Inflammatory macrophage treated with lipopolysaccharide for 4 hours (primary cell): Measurements from ENCODE around the gene SLC7A5.
"Not testable (repeated sequence)": the region's sequence is repeated elsewhere in the genome, so short reads cannot be mapped to it uniquely, and the experiment has no call there.

Experiments
- DNase-seq: peaks from one replicate; pipeline ENCODE4 v3.0.0-alpha.2; 2020

Gene SLC7A5

GRCh38 chr16:87819282-87819681, 50.0 kb downstream of the SLC7A5 start:
- DNase-seq, result no peak

DNA sequence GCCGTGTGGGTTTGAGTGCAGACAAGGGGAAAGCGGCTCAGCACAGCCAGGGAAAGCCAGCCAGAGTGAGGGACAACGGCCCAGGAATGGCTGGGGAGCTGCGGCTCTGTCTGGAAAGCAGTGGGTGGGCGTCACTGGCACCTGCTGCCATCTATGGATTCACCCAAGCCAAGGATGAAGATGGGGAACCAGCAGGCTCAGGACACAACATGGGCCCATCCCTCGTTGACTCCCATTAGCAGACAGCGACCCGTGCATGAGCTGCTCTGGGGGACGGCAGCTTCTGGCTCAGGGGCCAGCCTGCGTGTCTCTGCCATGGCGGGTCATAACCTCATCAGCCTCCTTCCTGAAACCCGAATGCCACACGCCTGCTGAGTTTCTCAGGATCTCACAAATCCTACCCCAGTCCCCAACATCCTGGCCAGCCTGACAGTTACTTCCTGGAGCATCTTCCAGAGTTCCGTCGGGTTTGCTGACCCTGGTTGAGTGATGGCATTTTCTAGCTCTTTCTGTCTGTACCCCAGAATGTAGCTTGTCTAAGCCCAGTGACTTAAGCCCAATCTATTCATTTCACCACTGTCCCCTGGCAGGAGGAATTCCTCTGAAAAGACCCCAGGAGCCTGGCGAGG, 50.7 kb downstream of the SLC7A5 start:
- no peak for DNase-seq

DNA sequence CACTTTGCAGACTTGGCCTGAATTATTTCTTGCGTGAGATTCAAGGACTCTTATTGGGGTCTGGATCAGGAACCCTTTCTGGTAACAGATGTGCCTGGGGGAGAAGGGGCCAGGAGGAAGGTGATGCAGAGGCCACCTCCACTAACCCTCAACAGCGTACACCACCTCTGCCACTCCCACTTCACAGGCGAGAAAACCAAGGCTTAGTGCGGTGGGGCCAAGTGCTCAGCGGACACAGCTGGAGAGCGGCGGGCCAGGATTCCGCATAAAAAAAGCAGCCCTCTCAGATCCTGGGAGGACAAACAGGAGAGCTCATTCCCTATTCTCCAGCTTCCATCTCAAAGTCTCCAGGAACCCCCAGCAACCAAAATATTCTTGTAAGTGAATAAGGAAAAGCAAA, 51.4 kb downstream of the SLC7A5 start:
- no peak for DNase-seq

GRCh38 chr16:87817370-87817769, 51.9 kb downstream of the SLC7A5 start:
- DNase-seq, result not testable (repeated sequence)

DNA sequence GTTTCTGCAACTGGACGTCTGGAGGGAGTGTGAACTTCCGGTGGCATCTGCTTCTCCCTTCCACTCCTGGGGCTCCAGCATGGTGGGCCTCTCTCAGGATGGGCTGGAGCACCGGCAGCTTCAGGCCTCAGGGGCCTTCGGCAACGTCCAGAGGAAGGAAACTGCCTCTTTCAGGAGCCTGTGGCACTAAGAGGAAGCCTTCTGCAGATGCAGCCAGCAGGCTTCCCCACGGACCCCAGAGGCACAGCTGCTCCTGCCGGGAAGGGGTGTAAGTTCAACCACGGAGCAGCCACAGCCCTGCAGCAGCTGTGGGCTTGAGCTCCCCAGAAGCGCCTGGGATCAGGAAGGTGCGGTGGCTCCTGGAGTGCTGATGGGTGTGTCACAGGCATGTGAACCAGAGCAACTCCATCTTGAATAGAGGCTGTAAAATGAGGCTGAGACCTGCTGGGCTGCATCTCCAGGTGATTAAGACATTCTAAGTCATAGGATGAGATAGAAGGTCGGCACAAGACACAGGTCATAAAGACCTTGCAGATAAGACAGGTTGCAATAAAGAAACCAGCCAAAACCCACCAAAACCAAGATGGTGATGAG, 52.7 kb downstream of the SLC7A5 start:
- DNase-seq, result no peak

GRCh38 chr16:87815567-87815966, 53.7 kb downstream of the SLC7A5 start:
- DNase-seq, result no peak

DNA sequence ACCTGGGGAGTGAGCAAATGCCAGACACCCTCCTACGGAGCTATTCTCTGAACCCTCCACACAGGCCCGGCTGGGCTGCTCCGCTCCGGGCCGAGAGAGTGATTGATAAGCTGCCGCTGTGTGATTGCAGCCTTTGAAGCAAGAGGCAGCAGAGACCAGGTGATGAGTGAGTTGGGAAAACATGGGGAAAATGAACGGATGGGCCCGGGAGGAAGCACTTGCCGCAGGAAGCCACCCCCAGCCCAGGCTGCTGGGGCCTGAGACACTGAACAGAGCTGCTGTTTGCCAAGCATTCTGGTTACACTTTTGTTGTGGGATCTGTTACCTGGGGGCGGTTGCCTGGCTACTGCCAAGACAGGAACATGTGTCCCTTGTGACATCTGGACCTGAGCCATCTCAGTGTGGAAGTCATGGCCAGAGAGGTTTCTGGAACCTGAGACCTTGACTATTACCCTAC, 57.1 kb downstream of the SLC7A5 start:
- DNase-seq, result no peak

DNA sequence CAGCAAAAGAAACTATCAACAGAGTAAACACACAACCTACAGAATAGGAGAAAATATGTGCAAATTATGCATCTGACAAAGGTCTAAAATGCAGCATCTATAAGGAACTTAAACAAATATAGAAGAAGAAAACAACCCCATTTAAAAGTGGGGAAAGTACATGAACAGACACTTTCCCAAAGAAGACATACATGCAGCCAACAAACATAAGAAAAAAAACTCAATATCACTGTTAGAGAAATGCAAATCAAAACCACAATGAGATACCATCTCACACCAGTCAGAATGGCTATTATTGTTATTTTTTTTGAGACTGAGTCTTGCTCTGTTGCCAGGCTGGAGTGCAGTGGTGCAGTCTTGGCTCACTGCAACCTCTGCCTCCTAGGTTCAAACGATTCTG, 57.9 kb downstream of the SLC7A5 start:
- DNase-seq, result not testable (repeated sequence)

GRCh38 chr16:87809150-87809902, 60.0 kb downstream of the SLC7A5 start:
- DNase-seq, result no peak

GRCh38 chr16:87808108-87808507, 61.2 kb downstream of the SLC7A5 start:
- no peak for DNase-seq

- peak; percentile 71 for DNase-seq
Observed at GRCh38 chr16:87806641-87807546, 62.4 kb downstream of the SLC7A5 start.

DNA sequence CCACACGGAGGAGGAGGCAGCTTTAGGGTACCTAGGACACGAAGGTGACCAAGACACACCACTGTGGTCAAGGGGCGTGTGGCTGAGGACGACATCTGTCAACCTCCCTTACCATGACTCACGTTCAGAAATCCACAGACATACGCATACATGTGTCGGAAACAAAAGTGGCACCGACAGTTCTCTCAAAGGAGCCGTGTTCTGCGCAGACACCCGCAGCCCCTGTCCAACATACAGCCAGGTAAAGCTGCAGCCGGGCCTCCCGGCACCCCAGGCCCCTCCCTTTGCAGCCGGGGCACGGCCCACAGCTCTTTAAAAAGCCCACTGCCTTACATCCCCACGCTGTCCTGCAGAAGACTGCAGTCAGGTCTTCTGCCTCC, 63.1 kb downstream of the SLC7A5 start:
- no peak for DNase-seq

GRCh38 chr16:87803385-87803784, 65.9 kb downstream of the SLC7A5 start:
- DNase-seq, result no peak

DNA sequence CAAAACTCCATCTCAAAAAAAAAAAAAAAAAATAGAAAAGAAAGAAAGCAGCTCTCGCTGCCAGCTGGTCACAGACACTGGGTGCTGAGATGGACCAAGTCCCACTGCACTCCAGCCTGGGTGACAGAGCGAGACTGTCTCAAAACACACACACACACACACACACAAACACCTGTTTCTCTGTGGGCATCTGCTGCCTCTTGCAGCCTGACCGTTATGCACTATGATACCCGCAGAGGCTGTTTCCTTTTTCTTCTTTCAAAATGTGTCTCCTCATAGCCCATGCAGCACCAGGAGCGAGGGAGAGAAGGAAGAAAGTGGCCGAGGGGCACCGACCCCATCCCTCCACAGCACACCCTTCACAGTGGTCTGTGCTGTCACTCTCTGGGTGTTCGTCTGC, 66.6 kb downstream of the SLC7A5 start:
- DNase-seq, result no peak

GRCh38 chr16:87801679-87802259, 67.5 kb downstream of the SLC7A5 start:
- no peak for DNase-seq

- no peak for DNase-seq
Observed at GRCh38 chr16:87800497-87800896, 68.8 kb downstream of the SLC7A5 start.

- no peak for DNase-seq
Observed at GRCh38 chr16:87795336-87795735, 74.0 kb downstream of the SLC7A5 start.

GRCh38 chr16:87794485-87795078, 74.7 kb downstream of the SLC7A5 start:
- DNase-seq, result no peak

DNA sequence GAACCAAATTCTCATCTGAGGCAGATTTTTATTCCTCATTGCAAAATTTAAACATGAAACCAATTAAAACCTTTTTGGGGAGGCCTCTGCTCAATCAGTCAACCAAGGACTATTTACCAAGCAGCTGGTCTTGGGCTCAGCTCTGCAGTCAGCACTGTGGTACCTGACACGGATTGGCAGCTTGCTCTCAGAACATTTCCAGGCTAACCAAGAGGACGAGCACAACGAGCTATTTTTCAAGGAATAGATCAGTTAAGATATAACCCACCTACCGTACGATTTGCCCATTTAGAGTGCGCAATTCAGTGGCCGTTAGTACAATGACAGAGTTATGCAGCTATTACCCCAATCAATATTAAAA, 77.1 kb downstream of the SLC7A5 start:
- no peak for DNase-seq

GRCh38 chr16:87791295-87792204, 77.8 kb downstream of the SLC7A5 start:
- DNase-seq, result no peak
